SK-MEL-5 (cell line): ENCODE measurements around the gene VGF. TPM values are rescaled to one million over a fixed set of nuclear protein-coding genes. Genes with fewer than 3 reads are reported as not detected.
"Not testable (repeated sequence)": the region's sequence is repeated elsewhere in the genome, so short reads cannot be mapped to it uniquely, and the experiment has no call there.

Experiments used
- DNase-seq: peaks from one replicate; pipeline ENCODE4 v3.0.0-alpha.2; 2016; ENCODE audit warnings: low read depth, low spot score
- in situ Hi-C: cut with HindIII; loops from 2 replicates; pipeline ENCODE4 v1.10.0; 2016; ENCODE audit warnings: low sequenced_read_pairs, high pct_unique_total_duplicates, low pct_unique_long_range_greater_than_20kb
- total RNA-seq: library from RNA; depleted of rRNA; stranded (reverse); fragments of >200 nt; shearing (Covaris generic); gene quantifications from 2 replicates; pipeline ENCODE4 v1.2.3, GENCODE V29; 2014

Gene VGF
- total RNA-seq, 1 experiment from 2014 or later = 848 TPM

DNA sequence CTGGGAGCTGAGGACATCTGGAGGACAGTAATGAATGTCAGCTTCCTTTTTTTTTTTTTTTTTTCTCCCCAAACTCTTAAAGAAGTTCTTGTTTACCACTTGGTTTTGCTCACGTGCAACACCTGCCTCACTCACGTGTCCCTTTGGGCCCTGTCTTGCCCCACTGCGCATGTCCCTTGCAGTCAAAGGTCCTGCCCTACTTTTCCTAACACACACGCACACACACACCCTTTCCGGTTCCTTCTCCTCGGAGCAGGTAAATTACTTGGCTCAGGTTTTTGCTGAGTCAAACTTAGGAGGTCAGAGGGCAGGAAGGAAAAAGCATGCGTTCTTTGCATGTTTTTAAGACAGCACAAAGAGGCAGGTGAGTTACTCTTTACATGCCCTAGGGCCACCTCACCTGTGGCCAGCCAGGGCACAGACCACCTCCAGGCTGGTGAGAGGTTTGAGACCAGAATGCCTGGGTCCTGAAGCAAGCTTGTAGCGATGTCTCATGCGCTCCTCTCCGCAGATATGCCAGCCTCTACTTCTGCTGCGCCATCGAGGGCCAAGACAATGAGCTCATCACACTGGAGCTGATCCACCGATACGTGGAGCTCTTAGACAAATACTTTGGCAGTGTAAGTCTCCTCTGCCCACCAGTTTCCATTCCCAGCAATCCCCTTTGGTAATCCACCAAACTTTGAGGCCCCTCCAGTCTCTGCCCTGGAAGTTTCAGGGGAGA lies 8.3 kb downstream of the VGF start:
- DNase-seq = no peak
- in situ Hi-C loops = no loop called here

DNA sequence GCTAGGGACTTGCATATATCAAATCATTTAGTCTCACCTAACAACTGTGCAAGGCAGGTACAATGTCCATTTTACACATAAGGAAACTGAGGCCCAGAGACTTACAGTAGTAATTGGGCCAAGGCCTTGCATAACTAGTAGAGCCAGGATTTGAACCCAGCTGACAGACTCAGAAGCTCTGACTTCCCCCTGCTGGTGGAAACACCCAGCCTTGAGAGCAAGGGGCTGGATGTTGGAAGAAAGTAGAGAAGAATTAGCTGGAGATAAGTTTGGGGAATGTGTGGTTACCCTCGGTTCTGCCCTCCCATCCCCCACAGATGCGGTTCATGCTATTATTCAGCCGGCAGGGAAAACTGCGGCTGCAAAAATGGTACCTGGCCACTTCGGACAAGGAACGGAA lies 9.1 kb downstream of the VGF start:
- in situ Hi-C loops = no loop called here
- DNase-seq = no peak

DNA sequence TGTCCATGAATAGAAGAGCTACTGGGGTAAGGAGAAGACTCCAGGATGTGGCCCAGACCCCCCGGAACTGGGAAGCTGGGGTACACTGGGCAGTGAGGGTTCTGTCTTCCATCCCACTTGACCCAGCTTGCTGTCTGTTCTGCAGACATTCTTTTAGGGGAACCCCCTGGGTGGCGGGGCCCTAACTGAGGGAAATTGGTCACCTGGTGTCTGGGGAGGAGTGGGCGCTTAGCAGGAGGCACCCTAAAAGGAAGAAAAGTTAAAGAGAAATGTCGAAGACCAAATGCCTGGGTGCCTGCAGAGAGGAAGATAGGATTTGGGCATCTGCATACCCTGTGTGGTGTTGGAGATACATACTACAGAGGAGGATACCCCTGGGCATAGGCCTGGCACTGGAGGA lies 10.1 kb downstream of the VGF start:
- DNase-seq = no peak
- in situ Hi-C loops = no loop called here

DNA sequence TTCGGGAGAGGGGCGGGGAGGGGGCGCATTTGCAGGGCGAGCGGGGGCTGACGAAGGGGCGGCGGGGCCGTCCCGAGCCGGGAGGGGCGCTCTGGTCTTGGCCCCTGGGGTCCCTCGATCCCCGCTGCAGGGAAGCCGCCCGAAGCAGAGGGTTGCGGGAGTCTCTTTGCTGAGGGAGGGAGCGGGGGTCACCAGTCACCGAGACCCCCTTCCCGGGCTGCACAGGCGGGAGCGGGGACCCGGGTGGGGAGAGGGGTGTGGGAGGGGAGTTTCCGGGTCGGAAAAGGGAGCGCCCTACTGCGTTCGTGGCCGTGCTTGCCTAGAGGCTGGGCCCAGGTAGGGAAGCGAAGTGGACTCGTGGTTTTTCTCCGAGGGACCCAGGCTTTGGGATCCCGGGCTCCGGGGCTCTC lies 10.7 kb downstream of the VGF start:
- DNase-seq = no peak
- in situ Hi-C loops = no loop called here

DNA sequence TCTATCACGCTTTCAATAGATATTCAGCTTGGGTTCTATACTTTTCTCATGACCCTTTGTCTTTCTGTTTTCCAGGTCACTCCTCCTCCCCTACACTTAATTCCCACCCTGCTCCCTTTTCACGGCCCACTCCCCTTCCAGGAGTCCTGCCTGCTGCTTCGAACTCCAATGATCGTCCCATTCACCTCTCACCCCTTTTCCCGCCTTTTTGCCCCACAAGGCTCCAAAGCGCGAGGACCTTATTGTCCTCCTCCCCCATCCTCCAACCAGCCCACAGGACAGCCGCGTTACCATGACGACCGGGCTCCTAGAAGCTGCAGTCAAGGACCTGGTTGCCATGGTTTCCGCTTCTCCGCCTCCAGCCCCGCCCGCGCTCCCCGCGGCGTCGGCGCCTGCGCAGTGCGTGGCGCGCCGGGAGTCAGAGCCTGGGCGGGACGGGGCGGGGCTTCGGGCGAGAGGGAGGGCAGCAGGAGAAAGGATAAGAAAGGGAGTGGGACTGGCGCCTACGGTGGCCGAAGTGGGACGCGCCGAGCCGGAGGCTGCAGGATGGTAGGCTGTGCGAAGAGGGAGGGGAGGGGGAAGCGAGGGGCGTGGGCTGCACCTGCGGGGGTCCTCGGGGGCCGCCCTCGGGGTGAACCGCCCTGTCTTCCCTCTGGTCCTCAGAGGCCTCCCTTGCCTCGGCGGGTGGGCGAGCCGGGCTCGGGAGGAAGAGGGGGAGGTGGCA lies 11.2 kb downstream of the VGF start, which contains the start of gene AP1S1:
Gene AP1S1 (plus strand): TSS at position 508 of the 724 bp plus-strand sequence. CDS start 39 bp downstream, at position 547.
- in situ Hi-C loops = no loop called here
- DNase-seq = peak; percentile 98

DNA sequence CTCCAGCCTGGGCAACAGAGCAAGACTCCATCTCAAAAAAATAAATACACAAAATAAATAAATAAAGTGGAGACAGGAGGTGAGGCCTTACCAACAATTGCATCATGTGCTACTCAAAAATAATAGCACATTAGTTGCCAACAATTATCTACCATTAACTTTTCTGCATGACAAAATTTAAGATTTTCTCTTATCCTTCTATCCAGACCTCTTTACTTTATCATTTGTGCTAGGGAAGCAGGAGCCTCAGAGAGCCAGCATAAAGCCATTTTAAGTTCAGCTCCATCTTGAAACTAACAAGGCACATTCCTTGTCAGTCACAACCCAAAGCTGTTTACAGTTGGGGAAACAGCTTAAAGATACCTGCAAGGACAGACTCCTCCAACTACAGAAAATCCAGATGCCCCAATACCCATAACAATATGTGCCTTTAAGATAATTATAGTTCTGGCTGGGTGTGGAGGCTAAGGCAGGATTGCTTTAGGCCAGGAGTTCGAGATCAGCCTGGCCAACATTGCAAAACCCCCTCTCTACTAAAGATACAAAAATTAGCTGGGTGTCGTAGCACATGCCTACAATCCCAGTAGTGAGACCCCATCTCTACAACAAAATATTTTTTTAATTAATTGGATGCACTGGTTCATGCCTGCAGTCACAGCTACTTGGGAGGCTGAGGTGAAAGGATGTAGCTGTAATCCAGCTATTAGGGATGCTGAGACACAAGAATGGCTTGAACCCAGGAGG lies 13.3 kb downstream of the VGF start:
- in situ Hi-C loops = no loop called here
- DNase-seq = no peak

DNA sequence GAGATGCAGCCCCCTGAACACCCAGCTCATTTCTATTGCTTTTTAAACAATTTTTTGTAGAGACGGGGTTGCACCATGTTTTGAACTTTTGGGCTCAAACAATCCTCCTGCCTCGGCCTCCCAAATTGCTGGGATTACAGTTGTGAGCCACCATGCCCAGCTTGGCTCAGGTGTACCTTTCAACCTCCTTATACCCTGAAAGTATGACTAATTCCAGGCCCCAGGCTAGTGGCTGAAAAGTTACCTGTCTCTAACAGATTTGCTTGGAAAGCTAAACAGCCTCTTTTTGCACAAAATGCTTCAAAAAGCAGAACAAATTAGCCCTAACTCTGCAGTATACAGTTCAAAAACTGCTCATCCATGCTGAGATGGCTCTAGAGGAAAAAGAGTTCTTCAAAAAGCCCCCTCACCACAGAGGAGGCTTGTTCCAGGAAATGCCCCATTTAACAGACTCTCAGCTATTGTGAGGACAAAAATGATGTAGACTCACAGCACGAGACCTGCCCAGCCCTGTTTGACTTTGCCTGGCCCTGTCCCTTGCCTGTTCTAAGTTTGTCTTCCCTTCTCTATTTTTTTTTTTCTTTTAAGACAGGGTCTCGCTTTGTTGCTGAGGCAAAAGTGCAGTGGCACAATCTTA lies 24.5 kb downstream of the VGF start:
- DNase-seq = no peak
- in situ Hi-C loops = no loop called here

DNA sequence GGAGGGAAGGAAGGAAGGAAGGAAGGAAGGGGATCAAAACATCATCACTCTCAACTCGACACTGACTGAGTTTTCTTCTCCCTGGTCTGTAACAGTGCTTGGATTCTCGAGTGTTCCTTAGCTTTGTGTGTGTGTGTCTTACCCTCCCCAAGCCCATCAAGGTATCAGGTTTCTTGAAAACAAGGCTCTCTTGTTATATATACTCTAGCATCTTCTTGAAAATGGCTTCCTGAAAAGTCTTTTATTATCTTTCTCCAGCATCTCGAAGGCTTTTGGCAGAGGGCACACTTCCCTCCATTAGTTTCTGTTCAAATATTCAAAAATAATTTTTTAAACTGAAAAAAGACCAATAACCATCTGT lies 25.1 kb downstream of the VGF start:
- in situ Hi-C loops = no loop called here
- peak; percentile 87 for DNase-seq

DNA sequence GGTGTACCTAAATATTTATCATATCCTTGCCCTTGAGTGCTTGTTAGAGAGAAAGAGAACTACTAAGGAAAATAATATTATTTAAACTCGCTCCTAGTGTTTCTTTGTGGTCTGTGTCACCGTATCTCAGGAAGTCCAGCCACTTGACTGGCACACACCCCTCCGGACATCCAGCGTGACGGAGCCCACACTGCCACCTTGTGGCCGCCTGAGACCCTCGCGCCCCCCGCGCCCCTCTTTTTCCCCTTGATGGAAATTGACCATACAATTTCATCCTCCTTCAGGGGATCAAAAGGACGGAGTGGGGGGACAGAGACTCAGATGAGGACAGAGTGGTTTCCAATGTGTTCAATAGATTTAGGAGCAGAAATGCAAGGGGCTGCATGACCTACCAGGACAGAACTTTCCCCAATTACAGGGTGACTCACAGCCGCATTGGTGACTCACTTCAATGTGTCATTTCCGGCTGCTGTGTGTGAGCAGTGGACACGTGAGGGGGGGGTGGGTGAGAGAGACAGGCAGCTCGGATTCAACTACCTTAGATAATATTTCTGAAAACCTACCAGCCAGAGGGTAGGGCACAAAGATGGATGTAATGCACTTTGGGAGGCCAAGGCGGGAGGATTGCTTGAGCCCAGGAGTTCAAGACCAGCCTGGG lies 27.0 kb downstream of the VGF start:
- peak; percentile 99 for DNase-seq
- in situ Hi-C loops = no loop called here

DNA sequence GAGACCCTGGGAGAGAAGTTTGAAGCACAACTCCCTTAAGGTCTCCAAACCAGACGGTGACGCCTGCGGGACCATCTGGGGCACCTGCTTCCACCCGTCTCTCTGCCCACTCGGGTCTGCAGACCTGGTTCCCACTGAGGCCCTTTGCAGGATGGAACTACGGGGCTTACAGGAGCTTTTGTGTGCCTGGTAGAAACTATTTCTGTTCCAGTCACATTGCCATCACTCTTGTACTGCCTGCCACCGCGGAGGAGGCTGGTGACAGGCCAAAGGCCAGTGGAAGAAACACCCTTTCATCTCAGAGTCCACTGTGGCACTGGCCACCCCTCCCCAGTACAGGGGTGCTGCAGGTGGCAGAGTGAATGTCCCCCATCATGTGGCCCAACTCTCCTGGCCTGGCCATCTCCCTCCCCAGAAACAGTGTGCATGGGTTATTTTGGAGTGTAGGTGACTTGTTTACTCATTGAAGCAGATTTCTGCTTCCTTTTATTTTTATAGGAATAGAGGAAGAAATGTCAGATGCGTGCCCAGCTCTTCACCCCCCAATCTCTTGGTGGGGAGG lies 27.6 kb downstream of the VGF start:
- in situ Hi-C loops = no loop called here
- no peak for DNase-seq

DNA sequence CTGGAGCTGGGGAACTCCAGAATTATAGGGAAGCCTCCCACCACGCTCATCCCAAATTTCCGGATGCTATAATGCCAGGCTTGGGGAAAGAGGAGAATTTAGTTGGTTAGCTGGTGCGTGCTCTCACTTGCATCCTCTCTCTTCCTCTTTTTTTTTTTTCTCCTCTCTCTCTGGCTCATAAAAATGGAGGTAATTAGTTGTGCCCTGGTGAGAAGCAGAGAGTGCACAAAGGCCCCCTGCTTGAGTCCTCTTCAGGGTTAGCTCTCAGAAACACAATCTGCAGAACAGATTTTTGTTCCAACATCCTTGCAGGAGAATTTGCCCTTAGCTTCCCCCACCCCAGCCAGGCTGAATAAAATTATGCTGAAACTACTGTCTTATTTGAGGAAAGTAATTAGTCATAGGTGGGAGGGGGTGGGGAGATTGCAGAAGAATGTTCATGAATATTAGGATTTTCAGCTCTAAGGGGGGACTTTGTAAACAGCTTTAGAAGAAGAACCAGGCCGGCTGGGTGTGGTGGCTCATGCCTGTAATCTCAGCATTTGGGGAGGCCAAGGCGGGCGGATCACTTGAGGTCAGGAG lies 30.9 kb downstream of the VGF start:
- in situ Hi-C loops = no loop called here
- DNase-seq = no peak

DNA sequence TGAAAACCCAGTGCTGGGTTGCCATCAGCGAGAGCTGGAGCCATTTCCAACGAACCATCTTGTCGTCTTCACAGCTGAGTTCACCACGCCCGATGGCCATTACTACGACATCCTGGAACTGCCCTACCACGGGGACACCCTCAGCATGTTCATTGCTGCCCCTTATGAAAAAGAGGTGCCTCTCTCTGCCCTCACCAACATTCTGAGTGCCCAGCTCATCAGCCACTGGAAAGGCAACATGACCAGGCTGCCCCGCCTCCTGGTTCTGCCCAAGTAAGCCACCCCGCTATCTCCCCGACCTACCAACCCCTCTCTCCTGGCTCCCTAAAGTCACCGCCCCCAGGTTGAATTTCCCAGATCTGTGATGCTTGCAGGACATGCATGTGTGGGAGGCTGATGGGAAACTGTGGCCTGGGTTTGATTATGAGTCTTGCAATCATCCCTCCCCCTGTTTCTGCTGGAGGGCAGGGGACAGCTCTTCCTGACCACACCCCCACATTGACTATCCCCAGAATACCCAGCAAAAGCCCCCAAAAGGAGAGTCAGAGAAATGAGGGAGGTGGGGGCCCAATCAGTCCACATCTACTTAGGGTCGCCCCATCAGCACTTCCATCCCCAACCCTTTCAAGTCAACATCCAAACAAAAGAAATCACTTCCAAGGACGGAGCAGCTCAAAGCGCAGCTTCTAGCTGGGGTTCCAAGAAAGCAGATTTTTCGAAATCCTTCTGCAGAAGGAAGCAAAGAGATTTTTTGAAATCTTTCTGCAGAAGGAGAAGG lies 31.6 kb downstream of the VGF start:
- in situ Hi-C loops = no loop called here
- DNase-seq = no peak

DNA sequence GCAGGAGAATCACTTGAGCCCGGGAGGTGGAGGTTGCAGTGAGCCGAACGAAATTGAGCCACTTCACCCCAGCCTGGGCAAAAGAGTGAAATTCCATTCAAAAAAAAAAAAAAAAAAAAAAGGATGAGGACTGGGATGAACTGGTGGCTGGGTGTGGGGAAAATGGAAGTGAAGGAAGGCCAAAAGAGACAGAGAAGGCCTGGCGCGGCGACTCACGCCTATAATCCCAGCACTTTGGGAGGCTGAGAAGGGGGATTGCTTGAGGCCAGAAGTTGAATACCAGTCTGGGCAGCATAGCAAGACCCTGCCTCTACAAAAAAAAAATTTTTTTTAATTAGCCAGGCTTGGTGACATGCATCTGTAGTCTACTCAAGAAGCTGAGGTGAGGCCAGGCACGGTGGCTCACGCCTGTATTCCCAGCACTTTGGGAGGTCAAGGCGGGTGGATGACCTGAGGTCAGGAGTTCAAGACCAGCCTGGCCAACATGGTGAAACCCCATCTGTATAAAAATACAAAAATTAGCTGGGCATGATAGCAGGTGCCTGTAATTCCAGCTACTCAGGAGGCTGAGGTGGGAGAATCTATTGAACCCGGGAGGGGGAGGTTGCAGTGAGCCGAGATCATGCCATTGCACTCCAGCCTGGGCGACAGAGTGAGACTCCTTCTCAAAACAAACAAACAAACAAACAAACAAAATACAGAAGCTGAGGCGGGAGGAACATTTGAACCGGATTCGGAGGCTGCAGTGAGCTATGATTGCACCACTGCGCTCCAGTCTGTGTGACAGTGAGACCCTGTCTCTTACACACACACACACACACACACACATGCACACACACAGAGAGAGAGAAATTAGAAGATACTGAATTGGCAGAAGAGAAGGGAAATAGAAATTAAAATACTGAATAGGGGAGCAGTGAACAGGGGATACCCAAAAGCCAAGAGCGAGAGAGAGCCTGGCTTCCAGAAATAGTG lies 32.5 kb downstream of the VGF start:
- DNase-seq, in situ Hi-C loops: not testable (repeated sequence)

DNA sequence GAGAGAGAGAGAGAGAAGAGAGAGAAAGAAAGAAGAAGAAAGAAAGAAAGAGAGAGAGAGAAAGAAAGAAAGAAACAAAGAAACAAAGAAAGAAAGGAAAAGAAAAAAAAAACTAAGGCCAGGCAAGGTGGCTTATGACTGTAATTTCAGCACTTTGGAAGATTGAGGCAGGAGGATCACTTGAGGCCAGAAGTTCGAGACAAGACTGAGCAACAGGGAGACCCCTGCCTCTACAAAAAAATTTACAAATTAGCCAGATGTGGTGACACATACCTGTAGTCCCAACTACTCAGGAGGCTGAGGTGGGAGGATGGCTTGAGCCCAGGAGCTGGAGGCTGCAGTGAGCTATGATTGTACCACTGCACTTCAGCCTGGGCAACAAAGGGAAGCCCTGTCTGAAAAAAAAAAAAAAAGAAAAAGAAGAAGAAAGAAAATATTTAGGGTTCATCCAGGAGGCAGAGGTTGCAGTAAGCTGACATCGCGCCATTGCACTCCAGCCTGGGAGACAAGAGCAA lies 35.7 kb downstream of the VGF start:
- DNase-seq = no peak
- in situ Hi-C loops = no loop called here
